Adrenal gland (tissue), 12 donors: Measurements from ENCODE around the gene RNF227. TPM values are rescaled to one million over a fixed set of nuclear protein-coding genes. Genes with fewer than 3 reads are reported as not detected.

Source experiments
- DNase-seq, 7 donors: peaks; one replicate each; pipeline ENCODE4 v3.0.0-alpha.2; 2019 to 2020
- H3K27ac ChIP-seq, 5 donors: fragments of 200-600 bp; sonication (generic) in 4 of 5; 1 replicate in 3 of 5; 2 replicates in 2 of 5; pipeline versions ENCODE4 v1.5.1 to v1.8.0; 2016 to 2020; ENCODE audit warnings: mild to moderate bottlenecking in 1 of 5
- H3K27me3 ChIP-seq: fragments of 200-600 bp; 2 replicates; pipeline ENCODE4 v1.8.0; 2021
- H3K36me3 ChIP-seq, 2 donors: fragments of 200-600 bp; replicated peaks in 1 of 2; 1 replicate in 1 of 2; 2 replicates in 1 of 2; pipeline versions ENCODE4 v1.5.1 to v1.8.0; 2018 to 2022
- H3K4me1 ChIP-seq, 2 donors: fragments of 200-600 bp; replicated peaks in 1 of 2; 1 replicate in 1 of 2; 2 replicates in 1 of 2; pipeline versions ENCODE4 v1.5.1 to v1.8.0; 2018 to 2021
- H3K4me3 ChIP-seq, 4 donors: fragments of 200-600 bp; sonication (generic) in 3 of 4; one replicate each; pipeline ENCODE4 v1.5.1; 2016 to 2018
- H3K9me3 ChIP-seq, 3 donors: fragments of 200-600 bp; sonication (generic) in 1 of 3; replicated peaks in 1 of 3; 1 replicate in 2 of 3; 2 replicates in 1 of 3; pipeline versions ENCODE4 v1.5.1 to v1.8.0; 2016 to 2021
- CTCF ChIP-seq, 6 experiments: fragments of 450-650 bp in 4 of 6; fragments of 200-600 bp in 2 of 6; sonication (generic) in 1 of 6; IDR thresholded peaks; 1 replicate in 5 of 6; 2 replicates in 1 of 6; pipeline versions ENCODE4 v1.5.1 to v1.8.0; 2016 to 2021; ENCODE audit warnings: antibody characterized with exemption in 6 of 6, mild to moderate bottlenecking in 2 of 6, moderate library complexity in 1 of 6
- POLR2A ChIP-seq, 2 donors: fragments of 450-650 bp; IDR thresholded peaks; one replicate each; pipeline ENCODE4 v1.6.1; 2017; ENCODE audit warnings: antibody characterized with exemption in 2 of 2, mild to moderate bottlenecking in 2 of 2, moderate library complexity in 1 of 2
- whole genome bisulfite sequencing, 4 donors: extraction: QIAGEN DNeasy Blood & Tissue Kit in 2 of 4; methylation state at CpG; one replicate each; pipeline versions ENCODE4 v1.1.5 to v1.1.7; 2013 to 2017; 5-methylcytosine and 5-hydroxymethylcytosine counted together
- intact Hi-C, 2 donors: fragments of 100-400 bp; cut with DNase I; formaldehyde crosslinking; loops; one replicate each; pipeline versions ENCODE4 v1.14.1 to v1.15.0; 2022 to 2023
- polyA plus RNA-seq, 3 donors: library from polyadenylated mRNA; stranded (reverse); fragments of 200-250 nt in 2 of 3; fragments of 350-450 nt in 1 of 3; fragmentation: Illumina TruSeq in 1 of 3; extraction: RNeasy Lipid Tissue Mini Kit (QIAGEN cat#74804) in 1 of 3; gene quantifications; one replicate each; pipeline ENCODE4 v1.2.3, GENCODE V29; 2013 to 2014
- total RNA-seq, 9 donors: library from RNA; depleted of rRNA in 4 of 9; stranded (reverse); fragments of >200 nt in 4 of 9; fragments of 120-200 nt in 1 of 9; fragmentation: NEBNext Ultra II Directional in 1 of 9; extraction: Animal tissue kit (Norgen Biotek cat#: 25700) in 1 of 9; gene quantifications; one replicate each; pipeline versions ENCODE4 v1.1.0 to v1.2.4, GENCODE V29; 2013 to 2023
- donor health status: healthy with polysubstance abuse.
- donor health status: Bipolar disorder and iron deficiency.
- donor health status: DM: yes; HTN: yes; CAD: no.
- donor health status: DM: no; HTN: no; CAD: no.
- donor health status: DM: no; HTN: no; CAD: no.
- donor health status: DM: yes; HTN: yes; CAD: no.

Gene RNF227
- total and polyA plus RNA-seq, 12 donors = 1.1 to 17.3 (median 3.0) TPM

DNA sequence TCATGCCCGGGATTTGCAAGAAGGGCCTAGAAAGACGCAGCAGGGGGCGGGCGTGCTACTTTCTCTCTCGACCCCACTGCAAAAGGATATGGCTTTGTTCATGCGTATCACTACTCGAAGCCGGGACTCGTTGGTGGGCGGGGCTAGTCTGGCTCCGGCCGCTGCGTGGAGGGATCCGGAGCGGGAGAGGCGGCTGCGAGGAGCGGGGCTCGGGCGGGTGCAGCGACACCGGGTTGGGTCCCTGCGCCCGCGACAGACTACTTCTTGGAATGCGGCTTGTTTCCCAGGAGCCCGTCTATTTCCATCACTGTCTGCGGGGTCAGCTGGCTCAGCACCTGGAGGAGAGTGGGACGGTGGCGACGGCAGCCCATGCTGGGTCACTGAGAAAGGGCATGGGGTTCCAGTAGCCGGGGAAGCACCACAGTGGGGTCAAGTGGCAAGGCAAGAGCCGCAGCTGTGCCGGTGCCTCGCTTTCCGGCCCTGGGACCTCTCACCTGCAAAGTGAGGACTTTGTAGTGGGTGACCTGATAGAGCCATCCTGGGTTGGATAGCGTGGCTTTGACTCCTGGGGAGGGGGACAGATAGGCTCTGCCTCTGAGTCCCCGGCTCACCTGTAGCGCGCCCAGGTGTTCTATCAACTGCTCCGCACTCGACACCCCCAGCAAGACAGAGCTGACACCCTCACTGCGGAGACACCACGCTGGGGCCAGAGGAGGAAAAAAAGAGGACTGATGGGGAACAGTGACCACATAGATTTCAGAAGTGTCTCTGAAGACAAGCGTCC lies 6.9 kb upstream of the RNF227 start:
- Histone ChIP-seq H3K4me3 (peak overlapping the region in 2 of 4 donors; percentile 21 to 58), H3K27me3 (no peaks in the 10 kb centered on the region), H3K27ac (peak overlapping the region in 4 of 5 donors; percentile 15 to 61 (median 24)), H3K4me1 (peaks cover 11% of the 10 kb centered on the region in 2 donors), H3K36me3 (no peaks in the 10 kb centered on the region), H3K9me3 (no peaks in the 10 kb centered on the region)
- TF ChIP-seq POLR2A (IDR thresholded peaks at IDR 0.05) (peak in 1 of 2 donors; percentile 72), CTCF (IDR thresholded peaks at IDR 0.05) (no peak)
- intact Hi-C loops = no loop called here
- 19 to 39% (median 24%) methylated on average over 17 to 45 of the region's 45 CpGs for WGBS, 4 donors
- peak; percentile 82 to 93 (median 87) for DNase-seq

DNA sequence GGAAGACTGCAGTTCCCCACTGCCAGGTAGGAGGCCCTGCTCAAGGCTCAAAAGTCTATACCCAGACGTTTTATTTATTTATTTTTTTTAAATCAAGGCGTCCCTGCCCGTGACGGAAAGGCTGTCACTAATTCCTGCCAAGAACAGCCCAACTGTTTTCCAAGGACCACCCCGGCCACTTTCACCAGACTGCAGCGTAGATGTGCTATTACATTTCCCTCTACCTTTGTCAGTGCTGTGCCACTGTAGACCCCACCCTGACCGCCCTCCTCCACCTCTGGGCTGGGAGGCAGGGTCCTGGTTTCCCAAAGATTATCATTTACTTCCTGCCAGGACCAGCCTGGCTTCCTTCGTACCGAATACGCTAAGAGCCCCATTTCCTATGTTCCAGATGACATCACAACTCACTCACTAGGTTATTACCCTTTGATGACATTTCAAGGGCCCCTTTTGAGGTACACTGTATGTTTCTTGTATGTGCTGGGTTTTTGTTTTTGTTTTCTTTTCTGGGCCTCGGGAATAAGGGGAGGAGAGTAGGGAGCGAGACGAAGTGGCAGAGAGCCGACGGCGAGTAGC lies 6.3 kb upstream of the RNF227 start:
- 27 to 33% (median 32%) methylated on average over 16 of the region's 16 CpGs for WGBS, 4 donors
- no peaks in the 10 kb centered on the region for H3K9me3 ChIP-seq

DNA sequence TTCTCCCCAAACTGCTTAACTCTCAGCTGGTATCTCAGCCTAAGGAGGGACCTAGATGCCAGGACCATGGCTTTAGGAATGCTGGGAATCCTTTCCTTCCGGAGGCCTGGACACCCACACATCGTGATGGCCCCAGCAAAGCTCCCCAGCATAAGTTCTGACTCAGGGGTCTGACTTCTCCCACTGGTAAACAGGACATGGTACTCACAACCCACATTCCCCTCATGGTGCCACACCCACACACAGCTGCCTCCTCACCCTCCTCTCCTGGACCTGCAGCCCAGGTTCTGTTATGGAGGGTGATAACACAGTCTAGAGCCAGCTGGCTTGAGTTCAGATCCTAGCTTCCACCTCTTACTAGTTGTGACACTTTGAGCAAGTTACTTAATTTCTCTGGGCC lies 719 bp upstream of the RNF227 start:
- intact Hi-C loops = loop anchor here in 1 of 2 donors (10.0 kb wide), 1 partner anchor 52 kb away; no protein-coding TSS in a partner anchor
- no peak for DNase-seq
- no peaks in the 10 kb centered on the region for H3K27me3 ChIP-seq

More for the DNA sequence above, 6.3 kb upstream of the RNF227 start:
- peak overlapping the region in 2 of 4 donors; percentile 21 to 58 for H3K4me3 ChIP-seq
- peaks cover 11% of the 10 kb centered on the region in 2 donors for H3K4me1 ChIP-seq
- H3K27ac ChIP-seq = peak overlapping the region in 4 of 5 donors; percentile 15 to 61 (median 24)
- no peaks in the 10 kb centered on the region for H3K36me3 ChIP-seq
- intact Hi-C loops = no loop called here
- no peak for DNase-seq
- H3K27me3 ChIP-seq = no peaks in the 10 kb centered on the region
- TF ChIP-seq POLR2A (IDR thresholded peaks at IDR 0.05) (no peak), CTCF (IDR thresholded peaks at IDR 0.05) (peak in 1 of 6 experiments; percentile 7)

More for the DNA sequence above, 719 bp upstream of the RNF227 start:
- H3K9me3 ChIP-seq = no peaks in the 10 kb centered on the region
- 60 to 85% (median 75%) methylated on average over 1 to 2 of the region's 2 CpGs for whole genome bisulfite sequencing, 4 donors
- no peak overlapping the region for H3K4me3 ChIP-seq
- H3K27ac ChIP-seq = peak overlapping the region in 2 of 5 donors; percentile 96
- H3K4me1 ChIP-seq = peaks cover 10 to 25% of the 10 kb centered on the region in 2 donors
- TF ChIP-seq POLR2A (IDR thresholded peaks at IDR 0.05) (no peak), CTCF (IDR thresholded peaks at IDR 0.05) (no peak)
- H3K36me3 ChIP-seq = peaks cover 0 to 4% of the 10 kb centered on the region in 2 donors
